ENCODE results near the gene RGS10. TPM values are rescaled to one million over a fixed set of nuclear protein-coding genes. Genes with fewer than 3 reads are reported as not detected.

The RGS10 gene
- total and polyA plus RNA-seq, 12 donors = 1.9 to 16.5 (median 3.8) TPM

- Histone ChIP-seq H3K9me3 (no peaks in the 10 kb centered on the region), H3K36me3 (peaks cover 0 to 32% (median 0%) of the 10 kb centered on the region in 9 donors), H3K4me1 (peaks cover 0 to 12% (median 5%) of the 10 kb centered on the region in 9 donors), H3K4me3 (no peak overlapping the region), H3K27me3 (peaks cover 0 to 8% (median 0%) of the 10 kb centered on the region in 7 donors), H3K27ac (no peak overlapping the region)
- DNase-seq (no peak), ATAC-seq (no peak)
- intact Hi-C loops (cut with DNase I) = no loop called here
- WGBS, 2 donors = 94 to 98% methylated on average over 5 of the region's 5 CpGs
- TF ChIP-seq CTCF (IDR thresholded peaks at IDR 0.05) = no peak
Observed at GRCh38 chr10:119507115-119507514, 35.4 kb downstream of the RGS10 start.

GRCh38 chr10:119505588-119506315, 36.8 kb downstream of the RGS10 start:
- 84 to 89% methylated on average over 21 of the region's 21 CpGs for WGBS, 2 donors
- Histone ChIP-seq H3K4me3 (no peak overlapping the region), H3K27ac (no peak overlapping the region), H3K9me3 (no peaks in the 10 kb centered on the region), H3K4me1 (peaks cover 0 to 12% (median 7%) of the 10 kb centered on the region in 9 donors), H3K36me3 (peaks cover 0 to 19% (median 0%) of the 10 kb centered on the region in 9 donors), H3K27me3 (peaks cover 0 to 8% (median 0%) of the 10 kb centered on the region in 7 donors)
- no peak for TF ChIP-seq CTCF (IDR thresholded peaks at IDR 0.05)
- ATAC-seq (no peak), DNase-seq (no peak)
- intact Hi-C loops (cut with DNase I) = no loop called here

GRCh38 chr10:119505131-119505551, 37.4 kb downstream of the RGS10 start:
- intact Hi-C loops (cut with DNase I) = no loop called here
- TF ChIP-seq CTCF (IDR thresholded peaks at IDR 0.05) = no peak
- 80 to 82% methylated on average over 12 of the region's 12 CpGs for WGBS, 2 donors
- Histone ChIP-seq H3K9me3 (no peaks in the 10 kb centered on the region), H3K27ac (no peak overlapping the region), H3K4me1 (peaks cover 0 to 9% (median 1%) of the 10 kb centered on the region in 9 donors), H3K36me3 (peaks cover 0 to 12% (median 0%) of the 10 kb centered on the region in 9 donors), H3K4me3 (no peak overlapping the region), H3K27me3 (peaks cover 0 to 8% (median 0%) of the 10 kb centered on the region in 7 donors)
- DNase-seq (no peak), ATAC-seq (peak in 4 of 8 donors; percentile 6 to 39 (median 38))

- H3K27ac ChIP-seq = no peak overlapping the region
- no peaks in the 10 kb centered on the region for H3K9me3 ChIP-seq
- peaks cover 0 to 10% (median 0%) of the 10 kb centered on the region in 9 donors for H3K36me3 ChIP-seq
- ATAC-seq (no peak), DNase-seq (no peak)
- WGBS, 2 donors = 94 to 97% methylated on average over 10 of the region's 10 CpGs
- peaks cover 0 to 8% (median 0%) of the 10 kb centered on the region in 7 donors for H3K27me3 ChIP-seq
- H3K4me1 ChIP-seq = peaks cover 0 to 9% (median 0%) of the 10 kb centered on the region in 9 donors
- TF ChIP-seq CTCF (IDR thresholded peaks at IDR 0.05) = no peak
- H3K4me3 ChIP-seq = no peak overlapping the region
- intact Hi-C loops (cut with DNase I) = no loop called here
Observed at GRCh38 chr10:119504651-119505050, 37.9 kb downstream of the RGS10 start.

All from heart right ventricle (tissue), 16 donors.